Renal cortical epithelial cell (primary cell): ENCODE results near the gene CDH23. TPM values are rescaled to one million over a fixed set of nuclear protein-coding genes. Genes with fewer than 3 reads are reported as not detected.

Experiments
- DNase-seq: peaks from one replicate; pipeline ENCODE4 v3.0.0-alpha.2; 2011; ENCODE audit warnings: low read depth
- total RNA-seq: library from RNA; depleted of rRNA; stranded (reverse); fragments of >200 nt; gene quantifications from 2 replicates; pipeline ENCODE4 v1.2.3, GENCODE V29; 2014

The CDH23 gene
- total RNA-seq, 1 donor from 2014 or later, result not detected

DNA sequence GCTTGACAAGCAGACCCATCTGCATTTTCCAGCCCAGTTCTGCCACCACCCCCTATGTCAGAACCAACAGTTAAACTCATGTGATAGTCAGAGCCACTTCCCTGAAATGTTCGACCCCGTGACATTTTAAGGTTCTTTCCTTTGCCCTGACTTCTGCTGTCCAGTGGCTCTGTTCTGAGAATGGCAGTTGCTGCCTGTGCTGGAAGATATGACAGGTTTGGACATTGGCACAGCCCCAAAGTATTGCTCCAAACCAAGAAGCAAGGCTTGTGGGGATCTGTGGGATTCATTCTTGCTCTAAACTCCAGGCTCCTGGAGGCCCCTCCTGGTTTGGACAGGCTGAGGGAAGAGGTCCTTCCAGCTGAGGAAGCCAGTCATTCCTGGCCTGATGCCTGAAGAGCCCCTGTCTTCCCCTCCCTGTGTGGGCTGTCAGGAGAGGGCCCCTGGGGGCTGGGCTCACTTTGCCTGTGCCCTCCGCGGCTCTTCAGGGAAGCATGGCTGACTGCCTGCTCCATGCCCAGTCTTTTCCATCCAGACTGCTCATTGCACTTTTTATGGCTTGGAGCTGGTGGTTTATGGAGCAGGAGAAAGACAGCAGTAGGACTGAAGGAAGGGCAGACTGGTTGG, 138.0 kb downstream of the CDH23 start:
- no peak for DNase-seq

DNA sequence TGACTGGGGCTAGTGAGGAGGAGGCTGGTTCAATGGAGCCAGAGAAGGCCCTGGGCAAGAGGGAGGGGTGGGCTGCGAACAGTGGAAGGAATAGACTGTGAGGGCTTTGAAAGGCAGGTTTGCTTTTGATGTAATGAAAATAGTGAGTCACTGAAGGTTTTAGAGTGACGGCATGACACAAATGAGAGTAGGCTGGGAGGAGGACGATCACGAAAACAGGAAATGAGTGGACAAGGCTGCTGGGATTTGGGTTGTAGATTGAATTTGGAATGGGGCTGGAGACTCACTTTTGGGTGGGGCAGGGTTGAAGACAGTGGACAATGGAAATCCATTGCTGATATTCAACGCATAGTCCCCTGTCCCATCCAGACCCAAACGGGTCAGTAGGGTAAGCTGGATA, 139.6 kb downstream of the CDH23 start:
- no peak for DNase-seq

DNA sequence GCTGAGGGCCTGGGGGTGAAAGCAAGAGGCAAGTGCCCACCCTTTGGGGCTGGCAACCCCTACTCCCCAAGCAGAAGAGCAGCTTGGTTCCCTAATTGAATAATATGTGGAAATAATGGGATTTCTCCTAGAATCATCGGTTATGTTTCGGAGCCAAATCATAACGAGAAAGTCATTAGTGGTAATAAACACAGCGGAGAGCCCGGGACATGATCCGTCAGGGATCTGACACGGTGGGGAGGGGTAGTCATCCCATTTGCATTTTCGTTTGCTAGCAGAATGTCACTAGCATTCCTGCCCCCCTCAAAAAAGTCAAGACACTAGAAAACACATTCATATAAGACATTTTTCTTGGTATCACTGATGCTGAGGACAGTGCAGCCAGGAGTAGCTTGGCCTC, 140.4 kb downstream of the CDH23 start:
- DNase-seq, result no peak

GRCh38 chr10:71537681-71538080, 141.0 kb downstream of the CDH23 start:
- no peak for DNase-seq

DNA sequence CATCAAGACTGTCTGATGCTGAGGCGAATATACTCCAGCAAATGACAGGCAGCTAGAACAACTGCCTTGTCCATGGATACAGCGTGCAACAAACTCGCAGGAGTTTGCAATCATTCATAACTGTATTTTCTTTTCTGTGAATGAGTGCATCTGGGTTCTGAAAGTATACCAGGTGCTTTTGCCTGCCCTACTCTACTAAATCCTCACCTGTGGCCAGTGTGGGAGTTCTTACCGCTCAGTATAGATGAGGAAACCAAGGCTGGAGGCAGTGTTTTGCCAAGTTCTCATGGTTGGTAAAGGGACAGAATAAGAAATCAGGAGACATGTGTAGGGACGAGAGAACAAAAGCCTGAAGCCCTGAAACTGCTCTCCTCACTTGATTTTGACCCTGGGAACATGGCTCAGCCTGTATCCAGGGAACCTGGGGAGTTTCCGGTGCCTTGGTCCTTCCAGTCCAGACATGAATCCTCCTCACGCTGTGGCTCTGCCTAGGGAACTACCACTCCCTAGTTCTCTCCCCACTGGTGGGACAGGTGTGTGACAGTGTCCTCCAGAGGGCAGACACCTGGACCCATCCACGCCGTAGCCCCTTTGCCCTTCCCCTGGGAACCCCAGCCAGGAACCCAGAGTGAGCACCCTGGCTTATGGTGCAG, 142.0 kb downstream of the CDH23 start:
- DNase-seq, result no peak

DNA sequence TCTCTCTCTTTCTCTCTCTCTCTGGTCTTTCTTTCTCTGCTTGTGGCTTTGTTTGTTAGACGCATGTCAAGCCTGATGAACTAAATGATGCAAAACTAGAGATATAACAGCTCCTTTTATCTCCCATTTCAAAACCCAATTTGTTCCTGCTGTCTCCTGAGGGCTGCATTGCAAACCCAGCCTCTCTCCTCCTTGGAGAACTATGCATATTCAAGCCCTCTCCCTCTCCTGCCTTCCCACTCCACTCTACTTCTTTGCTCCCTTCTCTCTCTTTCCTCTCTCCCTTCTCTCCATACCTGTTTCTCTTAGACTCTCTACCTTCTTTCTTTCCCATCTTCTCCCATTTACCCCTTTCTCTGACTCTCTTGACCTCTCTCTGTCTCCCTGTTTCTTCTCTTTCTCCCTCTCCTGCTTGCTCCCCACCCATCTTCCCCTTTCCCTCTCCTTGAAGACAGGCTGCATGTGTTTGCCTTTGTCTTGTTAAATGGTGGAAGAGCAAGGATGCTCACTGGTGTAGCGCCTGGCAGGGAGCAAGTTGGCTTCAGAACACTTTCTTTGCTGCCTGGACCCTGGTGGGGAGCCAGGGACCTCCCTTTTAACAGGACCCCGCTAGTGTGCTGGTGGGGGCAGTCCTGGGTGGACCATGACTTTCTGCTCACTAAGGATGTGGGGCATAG, 142.9 kb downstream of the CDH23 start:
- DNase-seq, result no peak

DNA sequence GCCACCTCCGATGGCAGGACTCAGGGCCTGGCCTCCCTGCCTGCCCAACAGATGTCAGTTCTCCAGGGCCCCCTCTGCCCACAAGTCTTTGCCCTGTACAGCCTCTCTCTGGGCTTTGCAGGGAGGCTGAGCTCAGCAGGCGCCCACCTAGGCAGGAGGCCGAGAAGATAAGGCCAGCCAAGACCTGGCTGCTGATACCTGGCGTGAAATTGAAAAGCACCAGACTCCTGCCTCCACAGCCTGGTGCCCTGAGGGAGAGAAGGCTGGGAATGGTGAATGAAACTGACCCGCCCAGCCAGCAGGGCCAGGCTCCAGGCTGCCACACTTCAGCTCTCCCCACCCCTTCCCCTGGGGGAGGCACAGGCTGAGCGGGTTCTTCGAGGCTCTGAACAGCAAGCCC, 145.8 kb downstream of the CDH23 start:
- DNase-seq, result no peak

GRCh38 chr10:71543608-71544170, 147.0 kb downstream of the CDH23 start:
- DNase-seq, result no peak

DNA sequence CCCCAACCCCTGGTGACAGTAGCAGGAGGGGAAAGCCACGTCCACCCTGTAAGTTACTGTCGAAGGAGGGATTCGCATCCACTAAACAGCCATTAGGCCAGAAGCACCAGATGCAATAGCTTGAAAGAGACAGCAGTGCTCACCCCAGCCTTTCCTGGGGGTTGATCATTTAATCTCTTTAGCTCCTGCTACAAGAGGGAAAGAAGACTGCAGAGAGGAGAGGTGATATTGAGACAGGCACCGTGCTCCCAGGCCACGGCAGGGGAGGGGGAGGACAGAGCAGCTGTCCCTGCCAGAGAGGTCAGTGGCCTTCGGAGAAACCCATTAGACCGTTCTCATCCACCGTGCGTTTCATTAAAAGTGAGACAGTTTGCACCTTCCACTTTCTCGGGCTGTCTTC, 148.3 kb downstream of the CDH23 start:
- DNase-seq, result no peak

DNA sequence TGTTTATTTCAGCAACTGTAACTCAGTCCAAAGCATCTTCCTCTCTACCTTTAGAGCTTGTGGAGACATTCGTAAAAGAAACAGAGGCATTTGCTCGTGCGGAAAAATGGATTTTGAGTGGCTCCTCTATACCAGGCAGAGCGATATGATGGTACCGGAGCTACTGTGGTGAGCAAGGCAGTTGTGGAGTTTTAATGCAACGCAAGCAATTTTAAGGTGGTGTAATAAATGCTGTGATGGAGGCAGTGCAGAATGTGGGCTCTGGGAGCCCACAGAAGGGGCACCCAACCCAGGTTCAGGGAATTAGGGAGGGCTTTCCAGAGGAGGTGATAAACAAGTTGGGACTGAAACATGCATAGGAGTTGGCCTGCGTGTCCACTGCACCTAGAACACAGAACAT, 149.5 kb downstream of the CDH23 start:
- no peak for DNase-seq

DNA sequence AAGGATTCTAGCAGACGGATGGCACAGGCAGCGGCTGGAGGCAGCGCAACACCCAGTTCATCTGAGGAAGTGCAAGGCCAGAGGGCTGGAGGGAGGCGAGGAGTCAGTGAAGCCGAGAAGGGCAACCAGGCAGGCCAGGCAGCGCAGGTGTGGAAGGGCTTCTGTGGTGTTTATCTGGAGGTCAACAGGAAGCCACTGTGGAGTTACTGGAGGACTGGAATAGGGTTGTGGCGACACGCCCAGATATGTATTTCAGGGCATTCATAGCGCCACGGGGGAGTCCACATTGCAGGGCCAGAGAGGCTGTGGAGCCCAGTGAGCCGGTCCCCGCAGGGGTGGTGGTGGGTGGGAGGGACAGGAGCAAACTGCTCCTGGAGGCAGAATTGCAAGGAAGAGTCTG, 150.6 kb downstream of the CDH23 start:
- no peak for DNase-seq

DNA sequence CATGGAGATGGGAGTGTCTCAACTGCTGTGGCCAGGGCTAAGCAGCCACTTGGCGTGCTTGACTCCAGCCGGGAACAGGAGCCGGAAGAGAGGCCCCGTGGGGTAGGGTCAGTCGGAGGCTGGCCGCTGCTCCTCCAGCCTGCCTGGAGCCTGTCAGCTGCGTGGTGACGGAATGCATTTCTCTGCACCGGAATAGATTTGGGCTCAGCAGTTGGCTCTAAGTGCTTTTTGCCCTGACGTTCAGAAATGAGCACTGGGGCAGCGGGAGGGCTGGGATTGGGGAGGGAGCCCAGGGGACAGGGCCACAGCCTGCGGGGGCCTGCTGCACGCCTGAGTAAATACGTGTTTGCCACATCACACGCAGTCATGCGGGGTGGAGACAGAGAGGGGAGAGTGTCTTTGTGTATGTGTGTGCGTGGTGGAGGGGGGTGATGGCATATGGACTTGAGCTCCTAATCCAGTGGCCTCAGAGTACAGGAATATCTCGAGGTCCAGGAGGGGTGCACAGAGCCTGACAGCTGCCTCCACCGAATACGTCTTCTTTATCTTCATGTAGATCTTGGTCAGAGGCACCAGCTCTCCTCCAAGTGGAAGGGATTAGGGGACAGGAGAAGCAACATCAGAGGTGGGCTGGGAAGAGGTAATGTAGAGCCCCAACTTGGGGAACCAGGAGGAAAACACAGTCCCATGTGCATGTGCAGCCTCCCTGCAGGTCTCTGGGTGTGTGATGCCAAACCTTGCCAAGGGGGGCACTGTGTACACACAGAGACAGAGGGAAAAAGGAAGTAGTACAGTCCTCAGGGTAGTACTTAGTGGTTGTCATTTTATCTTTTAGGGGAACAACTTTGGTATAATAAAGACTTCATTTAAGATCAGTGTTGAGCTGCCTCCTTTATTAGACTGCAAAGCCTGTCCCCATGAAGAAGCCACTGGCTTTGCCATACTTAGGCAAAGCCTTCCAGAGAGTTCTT, 151.4 kb downstream of the CDH23 start:
- DNase-seq, result no peak

DNA sequence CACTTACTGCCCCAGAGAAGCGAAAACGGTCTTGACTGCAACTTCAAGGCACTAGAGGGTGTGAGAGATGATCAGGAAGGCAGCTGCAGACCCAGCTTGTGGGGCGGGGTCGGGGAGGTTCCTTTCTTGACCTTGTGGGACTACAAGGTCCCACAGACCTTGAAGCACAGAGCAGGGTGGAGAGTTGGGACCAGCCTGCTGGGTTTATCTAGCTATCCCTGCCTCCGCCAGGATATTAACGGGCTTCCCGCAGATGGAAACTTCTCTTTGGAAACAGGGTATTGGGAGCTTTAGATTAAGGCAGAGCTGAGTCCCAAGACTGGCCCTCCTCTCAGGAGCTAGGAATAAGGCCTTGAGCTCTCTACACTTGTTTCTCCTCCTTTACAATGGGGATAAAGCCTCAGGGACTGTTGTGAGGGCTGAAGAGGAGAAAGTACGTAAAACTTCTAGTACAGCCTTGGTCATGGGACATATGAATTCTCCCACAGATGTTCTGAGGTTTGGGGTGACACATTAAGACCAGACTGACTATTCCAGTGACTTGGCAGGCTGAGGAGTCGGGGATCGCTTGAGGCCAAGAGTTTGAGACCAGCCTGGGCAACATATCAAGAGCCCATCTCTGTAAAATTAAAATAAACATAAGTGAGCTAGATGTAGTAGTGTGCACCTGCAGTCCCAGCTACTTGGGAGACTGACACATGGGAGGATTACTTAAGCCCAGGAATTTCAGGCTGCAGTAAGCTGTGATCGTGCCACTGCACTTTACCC, 153.2 kb downstream of the CDH23 start:
- no peak for DNase-seq

- no peak for DNase-seq
These were observed 153.9 kb downstream of the CDH23 start for GRCh38 chr10:71550628-71551027.

GRCh38 chr10:71551970-71552369, 155.2 kb downstream of the CDH23 start:
- DNase-seq, result no peak

- DNase-seq, result no peak
These were observed 156.7 kb downstream of the CDH23 start for GRCh38 chr10:71553432-71553831.

DNA sequence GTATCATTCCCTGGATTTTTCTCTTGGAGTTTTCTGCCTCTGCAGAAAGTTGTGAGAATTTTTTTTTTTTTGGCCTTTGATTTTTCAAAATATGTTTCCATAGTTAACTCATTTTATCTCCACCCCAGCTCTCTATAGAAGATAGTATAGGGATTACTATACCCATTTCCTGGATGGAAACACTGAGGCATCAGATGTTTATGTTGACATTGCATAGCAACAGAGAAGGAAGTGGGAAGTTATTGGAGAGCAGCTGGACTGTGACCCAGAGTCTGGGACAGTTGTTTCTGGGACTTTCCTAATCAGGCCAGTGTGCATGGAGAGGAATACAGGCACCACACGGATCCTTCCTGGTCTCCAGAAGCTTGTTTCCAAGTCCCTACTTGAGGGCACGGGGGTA, 158.0 kb downstream of the CDH23 start:
- no peak for DNase-seq

- DNase-seq, result no peak
These were observed 158.5 kb downstream of the CDH23 start for GRCh38 chr10:71555087-71555723.

GRCh38 chr10:71555724-71556119, 159.0 kb downstream of the CDH23 start:
- DNase-seq, result no peak

- DNase-seq, result no peak
These were observed 162.3 kb downstream of the CDH23 start for GRCh38 chr10:71558991-71559390.
